Activated CD8-positive, alpha-beta T cell treated with anti-CD3 and anti-CD28 coated beads, Interleukin-2, amount 10 ng/mL, durations not matched to agents 7 days and 5 days (primary cell): ENCODE measurements around the gene SNAPC3. TPM values are rescaled to one million over a fixed set of nuclear protein-coding genes. Genes with fewer than 3 reads are reported as not detected.

Experiments
- ATAC-seq: fragments of 150-1000 bp; cut with Tn5 transposase; one replicate; pipeline ENCODE4 v1.10.0; 2021; ENCODE audit warnings: moderate library complexity
- CTCF ChIA-PET: fragments of 350-600 bp; sonication (Branson Sonifier 250); formaldehyde crosslinking; loops from one replicate; lab custom pipeline; 2021; ENCODE audit warnings: antibody characterized with exemption; lab: Charles Lee
- POLR2A ChIA-PET: fragments of 350-600 bp; sonication (Branson Sonifier 250); formaldehyde crosslinking; loops from one replicate; lab custom pipeline; 2021; ENCODE audit warnings: antibody characterized with exemption; lab: Charles Lee
- DNase-seq: peaks from one replicate; pipeline ENCODE4 v3.0.0-alpha.2; 2020
- H3K27ac Mint-ChIP-seq: one replicate; pipeline ENCODE4 v1.8.0; 2021; ENCODE audit warnings: mild to moderate bottlenecking, mixed read lengths
- H3K27me3 Mint-ChIP-seq: one replicate; pipeline ENCODE4 v1.8.0; 2021; ENCODE audit warnings: low read depth, mixed read lengths
- H3K36me3 Mint-ChIP-seq: one replicate; pipeline ENCODE4 v1.8.0; 2021; ENCODE audit warnings: low read depth, mixed read lengths
- H3K4me1 Mint-ChIP-seq: one replicate; pipeline ENCODE4 v1.8.0; 2021; ENCODE audit warnings: low read depth, mixed read lengths
- H3K4me3 Mint-ChIP-seq: one replicate; pipeline ENCODE4 v1.8.0; 2021; ENCODE audit warnings: mild to moderate bottlenecking, mixed read lengths
- H3K9me3 Mint-ChIP-seq: one replicate; pipeline ENCODE4 v1.8.0; 2022; ENCODE audit warnings: mixed read lengths; ENCODE audit not compliant: insufficient read depth
- total RNA-seq, 2 experiments: library from RNA; stranded (reverse); gene quantifications; one replicate each; pipeline ENCODE4 v1.2.3, GENCODE V29; 2021

Gene SNAPC3
- total RNA-seq, 2 experiments from 2014 or later: 21.7 to 22.6 TPM

DNA sequence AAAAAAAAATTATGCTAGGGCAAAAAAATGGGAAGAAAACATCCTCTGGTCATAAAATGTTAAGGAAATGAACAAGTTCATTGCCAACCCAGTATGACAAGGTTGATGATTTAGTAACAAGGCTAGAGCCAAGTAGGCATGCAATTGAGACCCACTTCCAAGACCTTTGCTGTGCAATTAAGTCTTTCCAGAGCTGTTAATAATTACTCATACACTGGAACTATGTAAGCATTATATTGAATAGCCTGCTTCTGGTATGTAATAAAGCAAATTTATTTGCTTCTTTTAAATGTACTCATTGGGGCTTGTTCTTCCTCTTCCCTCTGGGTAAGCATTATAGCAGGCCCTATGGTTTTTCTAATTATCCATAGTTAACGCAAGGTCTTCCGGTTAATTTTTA is 32.5 kb upstream of the SNAPC3 start:
- no peak for ATAC-seq
- H3K4me3 Mint-ChIP-seq: no peak overlapping the region
- CTCF ChIA-PET: interaction anchor here (0.6 kb wide), 1 partner anchor 36 kb away, joined by 3 read pairs; no protein-coding TSS in a partner anchor

DNA sequence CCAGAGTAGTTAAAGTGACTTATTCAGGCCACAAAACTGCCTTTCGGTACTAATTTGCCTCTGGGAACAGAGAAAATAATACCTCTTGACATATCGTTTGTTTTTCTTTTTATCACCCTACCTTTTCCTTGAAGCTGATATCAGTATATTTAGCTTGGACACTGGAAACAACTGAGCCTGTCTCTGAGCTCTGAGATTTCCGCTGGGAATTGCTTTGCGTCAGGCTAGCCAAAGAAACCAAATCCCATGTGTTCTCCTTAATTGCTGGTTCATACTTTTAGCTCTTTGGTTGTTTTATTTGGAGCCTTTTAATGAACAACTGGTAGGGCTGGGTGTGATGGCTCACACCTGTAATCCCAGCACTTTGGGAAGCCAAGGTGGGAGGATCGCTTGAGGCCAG is 30.3 kb upstream of the SNAPC3 start:
- CTCF ChIA-PET: no interaction called here

More for the DNA sequence above, 32.5 kb upstream of the SNAPC3 start:
- Mint-ChIP-seq H3K27me3 (no peaks in the 10 kb centered on the region), H3K4me1 (peaks cover 8% of the 10 kb centered on the region), H3K27ac (no peak overlapping the region), H3K9me3 (no peaks in the 10 kb centered on the region), H3K36me3 (no peaks in the 10 kb centered on the region)
- no peak for DNase-seq
- POLR2A ChIA-PET: no interaction called here

DNA sequence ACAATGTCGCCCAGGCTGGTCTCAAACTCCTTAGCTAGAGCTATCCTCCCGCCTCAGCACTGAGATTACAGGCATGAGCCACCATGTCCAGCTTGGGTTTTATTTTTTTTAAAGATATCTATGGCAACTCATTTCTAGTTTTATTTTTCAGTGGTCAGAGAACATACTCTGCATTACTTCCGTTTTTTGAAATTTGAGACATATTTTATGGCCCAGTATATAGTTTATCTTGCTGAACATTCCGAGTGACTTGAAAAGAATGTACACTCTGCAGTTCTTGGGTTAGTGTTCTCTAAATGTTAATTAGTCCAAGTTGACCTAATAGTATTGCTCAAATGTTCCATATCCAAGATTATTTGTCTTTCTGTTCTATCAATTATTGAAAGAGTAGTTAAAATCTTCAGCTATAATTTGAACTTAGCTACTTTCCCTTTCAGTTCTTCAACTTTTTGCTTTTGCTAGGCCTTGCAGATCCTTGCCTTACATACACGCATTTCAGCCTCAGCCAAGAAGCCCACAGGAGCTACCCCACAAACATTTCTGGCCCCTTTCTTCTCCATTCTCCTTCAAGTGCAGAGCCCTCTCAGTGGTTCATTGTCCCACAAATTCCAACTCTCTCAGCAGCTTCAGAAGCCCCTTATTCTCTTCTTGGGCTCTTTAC is 22.3 kb upstream of the SNAPC3 start:
- Mint-ChIP-seq H3K27me3 (no peaks in the 10 kb centered on the region), H3K27ac (no peak overlapping the region), H3K4me1 (no peaks in the 10 kb centered on the region), H3K9me3 (peaks cover 6% of the 10 kb centered on the region), H3K4me3 (no peak overlapping the region), H3K36me3 (no peaks in the 10 kb centered on the region)
- ATAC-seq: no peak
- POLR2A ChIA-PET: no interaction called here
- no peak for DNase-seq
- CTCF ChIA-PET: interaction anchor here (1.3 kb wide), 1 partner anchor 46 kb away, joined by 3 read pairs; no protein-coding TSS in a partner anchor

More for the DNA sequence above, 30.3 kb upstream of the SNAPC3 start:
- DNase-seq (no peak), ATAC-seq (no peak)
- POLR2A ChIA-PET: no interaction called here
- no peaks in the 10 kb centered on the region for H3K36me3 Mint-ChIP-seq
- H3K4me3 Mint-ChIP-seq: no peak overlapping the region
- H3K4me1 Mint-ChIP-seq: no peaks in the 10 kb centered on the region
- no peaks in the 10 kb centered on the region for H3K9me3 Mint-ChIP-seq
- H3K27ac Mint-ChIP-seq: no peak overlapping the region
- H3K27me3 Mint-ChIP-seq: no peaks in the 10 kb centered on the region

DNA sequence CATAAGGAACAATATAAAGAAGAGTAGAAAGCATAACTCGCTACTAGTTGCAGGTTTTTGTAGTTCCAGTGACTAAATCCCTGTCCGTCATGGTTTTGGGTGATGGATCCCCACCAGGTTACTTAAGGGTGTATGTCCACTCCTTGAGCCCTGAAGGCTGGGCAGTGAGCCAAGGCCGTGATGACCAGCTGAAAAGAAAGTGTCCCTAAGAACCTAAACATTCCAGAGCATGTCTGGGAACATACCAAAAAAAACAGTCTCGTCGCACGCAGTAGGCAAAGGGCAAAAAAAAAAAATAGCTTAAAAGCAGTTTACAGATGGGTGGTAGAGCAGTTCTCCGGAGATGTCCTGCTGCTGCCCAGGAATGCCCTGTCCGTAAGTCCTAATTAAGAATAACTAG is 21.4 kb upstream of the SNAPC3 start:
- ChIA-PET CTCF (interaction anchor here (1.3 kb wide), 1 partner anchor 47 kb away, joined by 3 read pairs; no protein-coding TSS in a partner anchor), POLR2A (no interaction called here)
- ATAC-seq (no peak), DNase-seq (no peak)
- H3K9me3 Mint-ChIP-seq: peaks cover 8% of the 10 kb centered on the region
- no peak overlapping the region for H3K27ac Mint-ChIP-seq
- H3K27me3 Mint-ChIP-seq: no peaks in the 10 kb centered on the region
- H3K36me3 Mint-ChIP-seq: no peaks in the 10 kb centered on the region
- no peak overlapping the region for H3K4me3 Mint-ChIP-seq
- no peaks in the 10 kb centered on the region for H3K4me1 Mint-ChIP-seq

DNA sequence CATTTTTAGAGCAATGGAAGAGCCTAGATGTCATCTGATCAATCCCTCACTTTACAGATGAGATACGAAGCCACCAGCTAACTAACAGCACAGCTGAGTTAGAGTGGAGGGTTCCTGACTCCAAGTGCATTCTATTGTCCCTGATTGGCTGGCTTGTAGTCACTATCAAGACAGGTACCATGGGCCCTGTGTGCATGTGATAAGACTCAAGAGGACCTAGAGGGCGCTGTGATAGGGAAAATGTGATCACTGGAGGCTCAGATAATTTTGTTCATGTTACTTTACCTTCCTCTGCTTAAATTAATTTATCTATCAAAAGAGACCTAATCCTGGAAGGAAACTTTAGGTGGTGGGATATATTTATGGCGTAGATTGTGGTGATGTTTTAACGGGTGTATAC is 19.5 kb upstream of the SNAPC3 start:
- DNase-seq (no peak), ATAC-seq (no peak)
- H3K27me3 Mint-ChIP-seq: no peaks in the 10 kb centered on the region
- no peak overlapping the region for H3K4me3 Mint-ChIP-seq
- no peaks in the 10 kb centered on the region for H3K36me3 Mint-ChIP-seq
- no peaks in the 10 kb centered on the region for H3K4me1 Mint-ChIP-seq
- no peak overlapping the region for H3K27ac Mint-ChIP-seq
- POLR2A ChIA-PET: no interaction called here
- CTCF ChIA-PET: no interaction called here
- H3K9me3 Mint-ChIP-seq: peaks cover 8% of the 10 kb centered on the region

DNA sequence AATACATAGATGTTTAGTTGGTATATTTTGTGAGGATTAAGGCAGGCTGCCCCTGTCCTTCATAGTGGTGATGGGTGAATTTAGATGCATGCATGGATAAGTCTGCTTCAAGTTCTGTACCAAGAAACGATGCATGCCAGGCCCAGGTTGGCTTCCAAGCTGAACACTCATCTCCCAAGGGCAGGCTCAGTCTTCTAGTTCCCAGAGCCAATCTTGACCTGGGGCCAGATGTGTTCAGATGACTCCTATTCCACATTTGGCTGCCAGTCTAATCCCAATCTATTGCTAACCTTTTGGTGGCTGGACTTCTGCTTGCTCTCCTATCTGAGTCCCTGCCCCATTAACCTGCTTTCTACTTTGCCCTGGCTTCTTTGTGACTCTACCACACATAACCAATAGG is 18.5 kb upstream of the SNAPC3 start:
- Mint-ChIP-seq H3K9me3 (peaks cover 8% of the 10 kb centered on the region), H3K4me1 (no peaks in the 10 kb centered on the region), H3K27me3 (no peaks in the 10 kb centered on the region), H3K4me3 (no peak overlapping the region), H3K36me3 (no peaks in the 10 kb centered on the region), H3K27ac (no peak overlapping the region)
- DNase-seq (no peak), ATAC-seq (no peak)
- ChIA-PET POLR2A (no interaction called here), CTCF (no interaction called here)

DNA sequence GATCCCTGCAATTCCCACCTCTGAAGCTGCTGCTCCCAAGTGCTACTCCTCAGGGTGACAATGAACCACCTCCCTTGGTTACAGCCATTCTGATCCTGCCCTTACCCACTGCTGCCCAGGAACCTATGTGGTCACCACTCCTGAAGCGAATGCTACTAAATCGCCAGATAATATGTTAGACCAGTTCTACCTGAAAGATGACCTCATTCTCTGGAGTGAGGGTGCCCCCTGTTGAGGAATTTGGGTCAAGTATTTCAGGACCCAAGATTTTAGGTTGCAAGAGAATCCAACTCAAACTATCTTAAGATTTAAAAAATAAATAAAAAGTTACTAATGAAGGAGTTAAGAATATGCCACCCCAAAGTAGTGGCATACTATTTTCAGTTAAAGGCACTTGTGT is 5.8 kb upstream of the SNAPC3 start:
- H3K36me3 Mint-ChIP-seq: no peaks in the 10 kb centered on the region
- ATAC-seq (no peak), DNase-seq (peak; percentile 59)
- no peak overlapping the region for H3K27ac Mint-ChIP-seq
- H3K9me3 Mint-ChIP-seq: no peaks in the 10 kb centered on the region
- peaks cover 2% of the 10 kb centered on the region for H3K4me1 Mint-ChIP-seq
- ChIA-PET POLR2A (no interaction called here), CTCF (interaction anchor here (0.7 to 1.8 kb wide), 7 partner anchors 62 to 208 kb away, joined by 3 to 7 read pairs (median 3); no protein-coding TSS in a partner anchor)
- H3K27me3 Mint-ChIP-seq: peaks cover 28% of the 10 kb centered on the region
- no peak overlapping the region for H3K4me3 Mint-ChIP-seq

DNA sequence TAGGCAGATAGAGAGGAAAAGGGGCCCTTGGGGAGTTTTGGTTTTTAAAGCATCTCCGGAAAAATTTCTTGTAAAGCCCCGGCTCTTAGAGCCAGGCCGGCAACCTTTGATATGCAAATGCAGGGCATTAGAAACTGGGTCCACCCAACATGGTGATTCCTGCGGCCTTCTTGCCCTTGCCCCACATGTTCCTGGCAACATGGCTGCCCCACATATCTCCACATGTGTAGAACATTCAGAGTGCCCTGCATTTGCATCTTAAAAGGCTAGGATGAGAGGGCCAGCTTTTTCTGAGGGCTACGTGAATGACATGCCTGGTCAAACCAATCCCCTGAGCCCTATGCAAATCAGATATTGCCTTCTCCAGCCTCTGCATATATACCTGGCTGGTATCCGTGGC is 5.0 kb upstream of the SNAPC3 start:
- DNase-seq (no peak), ATAC-seq (no peak)
- Mint-ChIP-seq H3K4me3 (no peak overlapping the region), H3K36me3 (no peaks in the 10 kb centered on the region), H3K27ac (no peak overlapping the region), H3K27me3 (peaks cover 27% of the 10 kb centered on the region), H3K9me3 (no peaks in the 10 kb centered on the region), H3K4me1 (peaks cover 8% of the 10 kb centered on the region)
- CTCF ChIA-PET: no interaction called here
- POLR2A ChIA-PET: no interaction called here

DNA sequence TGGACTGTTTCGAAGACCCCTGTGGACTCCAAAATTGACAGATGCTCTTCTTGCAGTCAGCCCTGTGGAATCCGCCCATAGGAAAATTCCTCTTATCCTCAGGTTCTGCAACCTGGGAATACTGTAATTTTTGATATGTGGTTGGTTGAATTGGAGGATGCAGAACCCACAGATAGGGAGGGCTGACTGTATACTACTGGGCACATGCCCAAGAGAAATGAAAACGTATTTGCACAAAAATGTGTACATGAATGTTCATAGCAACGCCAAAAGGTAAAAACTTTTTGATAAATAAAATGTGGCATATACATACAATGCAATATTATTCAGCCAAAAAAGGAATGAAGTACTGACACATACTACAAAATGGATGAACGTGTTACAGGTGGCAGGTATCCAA is 1.9 kb upstream of the SNAPC3 start:
- POLR2A ChIA-PET: no interaction called here
- Mint-ChIP-seq H3K4me3 (no peak overlapping the region), H3K27me3 (peaks cover 24% of the 10 kb centered on the region), H3K27ac (no peak overlapping the region), H3K4me1 (peaks cover 24% of the 10 kb centered on the region), H3K36me3 (peaks cover 18% of the 10 kb centered on the region), H3K9me3 (no peaks in the 10 kb centered on the region)
- ATAC-seq (no peak), DNase-seq (no peak)
- CTCF ChIA-PET: no interaction called here

DNA sequence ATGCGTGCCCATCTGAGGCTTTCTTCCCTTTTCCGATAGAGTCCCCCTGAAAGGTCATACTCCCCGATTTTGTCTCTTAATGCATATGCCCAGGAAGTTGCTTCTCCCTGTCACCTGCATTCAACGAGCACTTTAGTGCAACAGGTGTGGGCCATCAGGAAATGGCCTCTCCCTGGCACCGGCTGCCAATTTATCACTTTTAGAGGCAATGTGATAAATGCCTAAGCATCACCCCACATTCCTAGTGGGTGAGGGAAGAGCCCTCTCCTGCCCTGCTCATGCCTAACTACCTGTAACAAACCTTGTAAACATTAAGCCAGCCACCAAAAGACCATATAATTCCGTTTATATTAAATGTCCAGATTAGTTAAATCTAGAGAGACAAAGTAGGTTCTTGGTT is 1.1 kb upstream of the SNAPC3 start:
- POLR2A ChIA-PET: interaction anchor here (2.4 kb wide), 1 partner anchor 122 kb away, joined by 9 read pairs; no protein-coding TSS in a partner anchor
- no peak for DNase-seq
- peak overlapping the region; percentile 86 for H3K27ac Mint-ChIP-seq

DNA sequence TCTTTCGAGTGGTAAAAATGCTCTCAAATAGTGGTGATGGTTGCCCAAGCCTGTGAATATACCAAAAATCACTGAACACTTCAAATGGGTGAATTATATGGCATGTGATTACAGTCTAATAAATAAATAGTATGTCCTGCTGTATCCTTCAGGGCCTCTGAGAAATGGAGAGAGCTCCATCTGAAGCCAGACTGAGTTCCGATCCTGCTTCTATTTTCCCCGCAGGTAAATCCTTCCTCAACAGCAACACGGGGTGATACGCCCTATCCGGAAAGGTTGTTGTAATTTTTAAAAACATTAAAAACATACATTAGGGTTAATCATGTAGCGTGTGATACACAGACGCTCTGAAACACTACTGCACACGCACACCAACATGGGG is 695 bp upstream of the SNAPC3 start:
- H3K4me3 Mint-ChIP-seq: peak overlapping the region; percentile 93
- H3K36me3 Mint-ChIP-seq: peaks cover 23% of the 10 kb centered on the region
- ChIA-PET CTCF (interaction anchor here (0.8 to 1.6 kb wide), 3 partner anchors 67 to 317 kb away, joined by 3 read pairs; no protein-coding TSS in a partner anchor), POLR2A (interaction anchor here (2.4 kb wide), 1 partner anchor 122 kb away, joined by 9 read pairs; no protein-coding TSS in a partner anchor)
- H3K4me1 Mint-ChIP-seq: peaks cover 29% of the 10 kb centered on the region
- H3K9me3 Mint-ChIP-seq: no peaks in the 10 kb centered on the region
- peak overlapping the region; percentile 86 for H3K27ac Mint-ChIP-seq
- ATAC-seq (no peak), DNase-seq (no peak)
- peaks cover 24% of the 10 kb centered on the region for H3K27me3 Mint-ChIP-seq

More for the DNA sequence above, 1.1 kb upstream of the SNAPC3 start:
- no peak for ATAC-seq
- Mint-ChIP-seq H3K27me3 (peaks cover 24% of the 10 kb centered on the region), H3K4me1 (peaks cover 28% of the 10 kb centered on the region), H3K9me3 (no peaks in the 10 kb centered on the region), H3K36me3 (peaks cover 23% of the 10 kb centered on the region), H3K4me3 (no peak overlapping the region)
- CTCF ChIA-PET: interaction anchor here (0.8 kb wide), 2 partner anchors 66 to 317 kb away, joined by 3 read pairs; no protein-coding TSS in a partner anchor
